Measurements from ENCODE around the gene TSHZ2.
"Not testable (repeated sequence)": the region's sequence is repeated elsewhere in the genome, so short reads cannot be mapped to it uniquely, and the experiment has no call there.

Gene TSHZ2

GRCh38 chr20:53533500-53533899, 561.3 kb downstream of the TSHZ2 start:
- Histone ChIP-seq H3K79me2 (ENCODE audit: low read length) (no peaks in the 10 kb centered on the region), H3K27ac (ENCODE audit: low read length) (no peak overlapping the region), H2AFZ (ENCODE audit: low read depth, low read length) (no peak overlapping the region), H3K4me1 (ENCODE audit: low read length) (peaks cover 13% of the 10 kb centered on the region), H3K4me2 (ENCODE audit: low read length) (no peak overlapping the region), H3K4me3 (ENCODE audit: low read length) (no peak overlapping the region), H3K9me3 (ENCODE audit: insufficient read depth, low read length) (no peaks in the 10 kb centered on the region), H4K20me1 (ENCODE audit: insufficient read depth, low read length) (no peaks in the 10 kb centered on the region), H3K36me3 (replicated peaks; ENCODE audit: low read depth, low read length) (no peaks in the 10 kb centered on the region), H3K9ac (ENCODE audit: low read length) (no peak overlapping the region), H3K27me3 (ENCODE audit: low read depth, low read length) (no peaks in the 10 kb centered on the region)
- TF ChIP-seq EZH2phosphoT487 (IDR thresholded peaks at IDR 0.05; ENCODE audit: low read depth) (no peak), CTCF (IDR thresholded peaks at IDR 0.05; ENCODE audit: low read depth, low read length) (no peak)

GRCh38 chr20:53534037-53534436, 561.9 kb downstream of the TSHZ2 start:
- Histone ChIP-seq H3K79me2 (ENCODE audit: low read length) (no peaks in the 10 kb centered on the region), H3K9me3 (ENCODE audit: insufficient read depth, low read length) (no peaks in the 10 kb centered on the region), H3K27ac (ENCODE audit: low read length) (no peak overlapping the region), H3K9ac (ENCODE audit: low read length) (no peak overlapping the region), H3K4me3 (ENCODE audit: low read length) (no peak overlapping the region), H3K4me1 (ENCODE audit: low read length) (peaks cover 13% of the 10 kb centered on the region), H3K36me3 (replicated peaks; ENCODE audit: low read depth, low read length) (no peaks in the 10 kb centered on the region), H2AFZ (ENCODE audit: low read depth, low read length) (no peak overlapping the region), H3K27me3 (ENCODE audit: low read depth, low read length) (no peaks in the 10 kb centered on the region), H4K20me1 (ENCODE audit: insufficient read depth, low read length) (no peaks in the 10 kb centered on the region), H3K4me2 (ENCODE audit: low read length) (no peak overlapping the region)
- TF ChIP-seq EZH2phosphoT487 (IDR thresholded peaks at IDR 0.05; ENCODE audit: low read depth) (no peak), CTCF (IDR thresholded peaks at IDR 0.05; ENCODE audit: low read depth, low read length) (no peak)

GRCh38 chr20:53535878-53536277, 563.7 kb downstream of the TSHZ2 start:
- no peaks in the 10 kb centered on the region for H3K36me3 ChIP-seq (replicated peaks; ENCODE audit: low read depth, low read length)
- H3K4me1 ChIP-seq (ENCODE audit: low read length): peaks cover 13% of the 10 kb centered on the region
- H3K27me3 ChIP-seq (ENCODE audit: low read depth, low read length): peaks cover 6% of the 10 kb centered on the region

GRCh38 chr20:53536382-53536781, 564.2 kb downstream of the TSHZ2 start:
- H3K4me1 ChIP-seq (ENCODE audit: low read length): peaks cover 13% of the 10 kb centered on the region
- not testable (repeated sequence) for H3K27ac ChIP-seq (ENCODE audit: low read length); H4K20me1 ChIP-seq (ENCODE audit: insufficient read depth, low read length); H3K27me3 ChIP-seq (ENCODE audit: low read depth, low read length); H3K36me3 ChIP-seq (replicated peaks; ENCODE audit: low read depth, low read length); H2AFZ ChIP-seq (ENCODE audit: low read depth, low read length); H3K9me3 ChIP-seq (ENCODE audit: insufficient read depth, low read length); H3K79me2 ChIP-seq (ENCODE audit: low read length); H3K4me2 ChIP-seq (ENCODE audit: low read length); H3K4me3 ChIP-seq (ENCODE audit: low read length); H3K9ac ChIP-seq (ENCODE audit: low read length)

More at GRCh38 chr20:53535878-53536277, 563.7 kb downstream of the TSHZ2 start:
- Histone ChIP-seq H3K27ac (ENCODE audit: low read length) (no peak overlapping the region), H3K9ac (ENCODE audit: low read length) (no peak overlapping the region), H3K4me2 (ENCODE audit: low read length) (no peak overlapping the region), H3K4me3 (ENCODE audit: low read length) (no peak overlapping the region), H4K20me1 (ENCODE audit: insufficient read depth, low read length) (no peaks in the 10 kb centered on the region), H3K9me3 (ENCODE audit: insufficient read depth, low read length) (no peaks in the 10 kb centered on the region), H2AFZ (ENCODE audit: low read depth, low read length) (no peak overlapping the region), H3K79me2 (ENCODE audit: low read length) (no peaks in the 10 kb centered on the region)
- no peak for TF ChIP-seq EZH2phosphoT487 (IDR thresholded peaks at IDR 0.05; ENCODE audit: low read depth)
- TF ChIP-seq CTCF (IDR thresholded peaks at IDR 0.05; ENCODE audit: low read depth, low read length): no peak

GRCh38 chr20:53539516-53539915, 567.4 kb downstream of the TSHZ2 start:
- Histone ChIP-seq H3K27me3 (ENCODE audit: low read depth, low read length) (peaks cover 6% of the 10 kb centered on the region), H3K79me2 (ENCODE audit: low read length) (no peaks in the 10 kb centered on the region), H2AFZ (ENCODE audit: low read depth, low read length) (no peak overlapping the region), H3K9me3 (ENCODE audit: insufficient read depth, low read length) (no peaks in the 10 kb centered on the region), H3K4me3 (ENCODE audit: low read length) (no peak overlapping the region), H3K4me1 (ENCODE audit: low read length) (no peaks in the 10 kb centered on the region), H3K4me2 (ENCODE audit: low read length) (no peak overlapping the region), H3K27ac (ENCODE audit: low read length) (no peak overlapping the region), H3K9ac (ENCODE audit: low read length) (no peak overlapping the region), H4K20me1 (ENCODE audit: insufficient read depth, low read length) (no peaks in the 10 kb centered on the region), H3K36me3 (replicated peaks; ENCODE audit: low read depth, low read length) (no peaks in the 10 kb centered on the region)
- TF ChIP-seq EZH2phosphoT487 (IDR thresholded peaks at IDR 0.05; ENCODE audit: low read depth) (no peak), CTCF (IDR thresholded peaks at IDR 0.05; ENCODE audit: low read depth, low read length) (no peak)
